Thyroid gland (tissue), 4 donors: Measurements from ENCODE around the gene MEX3D.

Experiments used
- CTCF ChIP-seq, 6 experiments: fragments of 200-600 bp in 3 of 6; fragments of 450-650 bp in 3 of 6; sonication (generic) in 3 of 6; IDR thresholded peaks; one replicate each; pipeline ENCODE4 v1.5.1; 2016 to 2019; ENCODE audit warnings: antibody characterized with exemption in 6 of 6, mild to moderate bottlenecking in 2 of 6, inconsistent platforms in 1 of 6, moderate library complexity in 1 of 6
- POLR2A ChIP-seq, 2 donors: fragments of 450-650 bp; IDR thresholded peaks; one replicate each; pipeline ENCODE4 v1.6.1; 2017; ENCODE audit warnings: antibody characterized with exemption in 2 of 2, mild to moderate bottlenecking in 2 of 2, moderate library complexity in 1 of 2

- no peak for TF ChIP-seq CTCF (IDR thresholded peaks at IDR 0.05)
- TF ChIP-seq POLR2A (IDR thresholded peaks at IDR 0.05) = no peak
Observed at GRCh38 chr19:1529430-1529816, 38.7 kb downstream of the MEX3D start.
